C4-2B (cell line): Measurements from ENCODE around the gene SOX12.

Source experiments
- H3K27ac ChIP-seq: fragments of 450-650 bp; 2 replicates; pipeline ENCODE4 v1.5.1; 2017
- CTCF ChIP-seq: fragments of 450-650 bp; conservative IDR thresholded peaks from 2 replicates; pipeline ENCODE4 v1.5.1; 2017; ENCODE audit warnings: mild to moderate bottlenecking
- ZFX ChIP-seq: fragments of 450-650 bp; IDR thresholded peaks from 2 replicates; pipeline ENCODE4 v1.6.1; 2017

Gene SOX12

GRCh38 chr20:313402-313801 lies 11.9 kb upstream of the SOX12 start:
- no peak overlapping the region for H3K27ac ChIP-seq
- no peak for TF ChIP-seq CTCF
- no peak for TF ChIP-seq ZFX

GRCh38 chr20:313948-314347 lies 11.4 kb upstream of the SOX12 start:
- TF ChIP-seq ZFX: no peak
- H3K27ac ChIP-seq: no peak overlapping the region

GRCh38 chr20:316316-317068 lies 8.9 kb upstream of the SOX12 start:
- no peak overlapping the region for H3K27ac ChIP-seq
- TF ChIP-seq CTCF (no peak), ZFX (no peak)

DNA sequence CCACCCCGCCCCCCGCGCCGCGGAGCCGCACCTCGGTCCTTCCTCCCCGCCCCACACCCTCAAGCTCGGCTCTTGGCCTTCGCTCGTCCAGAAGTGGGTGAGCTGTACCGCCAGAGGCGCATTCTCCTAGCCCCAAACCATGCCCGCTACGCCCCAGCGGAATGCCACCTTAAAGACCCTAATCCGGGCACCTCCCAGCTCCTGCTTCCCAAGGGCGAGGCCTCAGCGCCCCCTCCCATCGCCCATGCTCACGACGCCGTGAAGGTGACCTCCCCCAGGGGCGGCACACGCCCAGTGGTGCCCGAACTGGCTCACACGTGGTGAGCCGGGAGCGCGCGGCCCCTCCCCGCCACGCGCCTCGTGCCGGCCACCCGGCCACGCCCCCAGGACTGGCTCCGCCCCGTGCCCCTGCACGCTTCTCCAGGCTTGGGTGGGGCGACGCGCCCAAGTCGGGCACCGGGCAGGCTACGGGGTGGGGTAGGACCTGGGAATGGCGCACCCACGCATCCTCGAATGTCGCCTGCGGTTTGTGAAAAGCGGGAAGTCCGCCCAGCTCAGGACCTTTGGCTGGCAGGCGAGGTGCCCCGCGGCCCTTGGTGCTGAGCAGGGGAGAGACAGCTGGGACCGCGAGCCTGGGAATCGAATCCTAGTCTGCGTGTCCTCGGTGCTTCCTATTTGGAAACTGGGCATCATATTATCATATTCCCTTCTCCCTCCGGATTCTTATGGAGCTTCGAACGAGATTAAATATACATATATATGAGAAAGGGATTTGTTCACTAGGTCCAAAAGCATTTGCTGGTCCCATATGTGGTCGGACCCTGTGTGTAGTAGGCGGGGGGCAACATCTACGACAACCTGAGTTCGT lies 941 bp upstream of the SOX12 start:
- H3K27ac ChIP-seq: peak overlapping the region; percentile 96
- no peak; the same call in 1 of the 2 replicates for TF ChIP-seq CTCF
- TF ChIP-seq ZFX: no peak

DNA sequence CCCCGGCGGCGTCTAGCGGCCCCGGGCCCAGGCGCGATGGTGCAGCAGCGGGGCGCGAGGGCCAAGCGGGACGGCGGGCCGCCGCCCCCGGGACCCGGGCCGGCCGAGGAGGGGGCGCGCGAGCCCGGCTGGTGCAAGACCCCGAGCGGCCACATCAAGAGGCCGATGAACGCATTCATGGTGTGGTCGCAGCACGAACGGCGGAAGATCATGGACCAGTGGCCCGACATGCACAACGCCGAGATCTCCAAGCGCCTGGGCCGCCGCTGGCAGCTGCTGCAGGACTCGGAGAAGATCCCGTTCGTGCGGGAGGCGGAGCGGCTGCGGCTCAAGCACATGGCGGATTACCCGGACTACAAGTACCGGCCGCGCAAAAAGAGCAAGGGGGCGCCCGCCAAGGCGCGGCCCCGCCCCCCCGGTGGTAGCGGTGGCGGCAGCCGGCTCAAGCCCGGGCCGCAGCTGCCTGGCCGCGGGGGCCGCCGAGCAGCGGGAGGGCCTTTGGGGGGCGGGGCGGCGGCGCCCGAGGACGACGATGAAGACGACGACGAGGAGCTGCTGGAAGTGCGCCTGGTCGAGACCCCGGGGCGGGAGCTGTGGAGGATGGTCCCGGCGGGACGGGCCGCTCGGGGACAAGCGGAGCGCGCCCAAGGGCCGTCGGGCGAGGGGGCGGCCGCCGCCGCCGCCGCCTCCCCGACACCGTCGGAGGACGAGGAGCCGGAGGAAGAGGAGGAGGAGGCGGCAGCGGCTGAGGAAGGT lies 715 bp downstream of the SOX12 start:
- peak overlapping the region; percentile 96 for H3K27ac ChIP-seq
- TF ChIP-seq ZFX: peak; percentile 56; the same call in 1 of the 2 replicates
- peak; percentile 11; the same call in 1 of the 2 replicates for TF ChIP-seq CTCF

DNA sequence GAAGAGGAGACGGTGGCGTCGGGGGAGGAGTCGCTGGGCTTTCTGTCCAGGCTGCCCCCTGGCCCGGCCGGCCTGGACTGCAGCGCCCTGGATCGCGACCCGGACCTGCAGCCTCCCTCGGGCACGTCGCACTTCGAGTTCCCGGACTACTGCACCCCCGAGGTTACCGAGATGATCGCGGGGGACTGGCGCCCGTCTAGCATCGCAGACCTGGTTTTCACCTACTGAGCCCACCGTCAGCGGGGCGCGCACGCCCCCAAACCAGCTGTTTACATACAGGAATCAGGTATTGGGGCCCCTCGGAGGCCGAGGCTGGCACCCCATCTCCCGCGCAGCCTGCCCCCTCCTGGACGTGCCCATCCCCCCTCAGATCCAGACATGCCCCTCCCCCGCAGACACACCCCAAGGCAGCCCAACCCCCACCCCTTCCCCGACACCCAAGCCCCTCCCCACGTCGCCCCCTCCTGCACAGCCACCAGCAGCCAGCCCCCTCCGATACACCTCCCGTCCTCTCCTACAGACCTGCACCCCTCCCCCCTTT lies 1.4 kb downstream of the SOX12 start:
- H3K27ac ChIP-seq: peak overlapping the region; percentile 96
- no peak for TF ChIP-seq ZFX
- no peak for TF ChIP-seq CTCF

DNA sequence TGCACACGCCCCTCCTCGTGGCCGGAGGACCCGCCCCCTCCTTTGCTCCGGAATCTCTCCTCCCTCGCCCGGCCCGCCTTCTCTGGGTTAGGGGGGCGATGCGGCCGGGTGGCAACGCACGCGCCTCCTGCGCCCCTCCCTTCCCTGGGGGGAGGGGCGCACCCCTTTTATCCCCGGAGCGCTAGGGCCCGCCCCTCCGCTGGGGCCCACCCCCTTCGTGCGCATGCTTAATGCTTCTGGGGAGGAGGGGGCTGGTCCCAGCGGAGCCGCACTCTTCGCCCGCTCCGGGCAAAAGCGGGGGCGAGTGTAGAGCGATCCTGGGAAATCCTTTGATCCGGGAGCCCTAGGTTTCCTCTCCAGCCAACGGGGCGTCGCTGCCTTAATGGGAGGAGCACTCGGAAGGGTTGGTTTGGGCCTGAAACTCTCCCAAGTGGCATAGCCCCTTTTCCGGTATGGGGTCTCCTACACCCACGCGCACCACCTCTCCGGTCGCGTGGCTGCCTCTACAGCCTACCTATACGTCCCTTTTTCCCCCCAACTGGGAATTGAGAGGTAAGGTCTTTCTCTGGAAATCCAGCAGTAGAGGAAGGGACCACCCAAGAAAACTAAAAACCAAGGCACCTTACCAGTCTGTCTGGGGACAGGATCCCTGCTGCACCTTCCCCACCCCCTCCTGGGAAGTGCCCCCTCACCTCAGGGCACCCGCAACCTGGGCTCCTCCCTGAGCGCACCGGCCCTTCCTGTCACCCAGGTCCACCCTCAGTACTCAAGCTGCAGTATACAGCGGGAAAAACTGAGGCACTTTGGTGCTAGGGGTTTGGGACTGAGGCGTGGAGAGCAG lies 2.1 kb downstream of the SOX12 start:
- TF ChIP-seq ZFX (no peak), CTCF (no peak)
- peak overlapping the region; percentile 96 for H3K27ac ChIP-seq
